Stimulated activated memory B cell treated with anti-CD40 and anti-IgM and Interleukin-4, amounts not matched to agents 10 μg/mL and 1 μg/mL and 100 μg/mL, for 72 hours (primary cell): ENCODE data around the gene DISP3.
"Not testable (repeated sequence)": the region's sequence is repeated elsewhere in the genome, so short reads cannot be mapped to it uniquely, and the experiment has no call there.

ENCODE experiments used
- ATAC-seq: fragments of 150-1000 bp; cut with Tn5 transposase; 2 replicates; pipeline ENCODE4 v1.10.0; 2021
- H3K27ac Mint-ChIP-seq: one replicate; pipeline ENCODE4 v1.8.0; 2022; ENCODE audit warnings: mild to moderate bottlenecking, mixed read lengths
- H3K27me3 Mint-ChIP-seq: one replicate; pipeline ENCODE4 v1.8.0; 2022; ENCODE audit warnings: mixed read lengths
- H3K36me3 Mint-ChIP-seq: one replicate; pipeline ENCODE4 v1.8.0; 2022; ENCODE audit warnings: mixed read lengths
- H3K4me1 Mint-ChIP-seq: one replicate; pipeline ENCODE4 v1.8.0; 2022; ENCODE audit warnings: mixed read lengths
- H3K4me3 Mint-ChIP-seq: one replicate; pipeline ENCODE4 v1.8.0; 2022; ENCODE audit warnings: mild to moderate bottlenecking, moderate library complexity, mixed read lengths
- H3K9me3 Mint-ChIP-seq: one replicate; pipeline ENCODE4 v1.8.0; 2022; ENCODE audit warnings: mixed read lengths

The DISP3 gene

DNA sequence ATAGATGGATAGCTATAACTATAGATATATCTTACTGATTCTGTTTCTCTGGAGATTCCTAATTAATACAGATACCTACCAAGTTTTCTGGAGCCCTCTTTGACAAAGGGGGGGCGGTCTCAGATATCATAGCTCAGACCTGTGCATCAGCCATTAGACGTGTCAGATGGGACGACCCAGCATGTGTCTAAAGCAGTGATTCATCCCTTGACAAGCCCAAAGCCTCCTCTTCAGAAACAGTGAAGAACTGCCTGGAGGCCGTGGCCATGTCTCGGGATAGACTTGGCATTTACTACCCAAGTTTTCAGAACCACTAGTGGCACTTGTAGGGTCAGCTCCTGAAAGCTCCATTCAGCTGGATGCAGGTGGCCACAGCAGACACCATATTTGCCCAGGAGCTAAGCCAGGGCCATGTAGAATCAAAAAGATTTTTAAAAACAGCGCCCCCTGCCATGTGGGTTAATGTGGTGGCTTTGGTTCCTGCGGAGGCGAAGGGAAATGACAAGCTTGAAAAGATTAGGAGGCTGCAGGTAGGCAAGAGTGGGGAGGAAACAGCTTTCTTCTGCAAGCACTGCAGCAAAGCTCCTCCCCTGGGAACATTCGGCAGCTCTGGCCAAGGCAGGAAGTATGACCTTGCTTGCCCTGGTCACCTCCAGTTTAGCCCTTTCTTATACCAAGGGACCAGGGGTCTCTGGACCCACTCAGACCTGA, 93.1 kb downstream of the DISP3 start:
- Mint-ChIP-seq H3K27me3 (peaks cover 71% of the 10 kb centered on the region), H3K4me3 (no peak overlapping the region), H3K27ac (no peak overlapping the region), H3K36me3 (no peaks in the 10 kb centered on the region), H3K4me1 (no peaks in the 10 kb centered on the region), H3K9me3 (no peaks in the 10 kb centered on the region)
- ATAC-seq, result no peak

DNA sequence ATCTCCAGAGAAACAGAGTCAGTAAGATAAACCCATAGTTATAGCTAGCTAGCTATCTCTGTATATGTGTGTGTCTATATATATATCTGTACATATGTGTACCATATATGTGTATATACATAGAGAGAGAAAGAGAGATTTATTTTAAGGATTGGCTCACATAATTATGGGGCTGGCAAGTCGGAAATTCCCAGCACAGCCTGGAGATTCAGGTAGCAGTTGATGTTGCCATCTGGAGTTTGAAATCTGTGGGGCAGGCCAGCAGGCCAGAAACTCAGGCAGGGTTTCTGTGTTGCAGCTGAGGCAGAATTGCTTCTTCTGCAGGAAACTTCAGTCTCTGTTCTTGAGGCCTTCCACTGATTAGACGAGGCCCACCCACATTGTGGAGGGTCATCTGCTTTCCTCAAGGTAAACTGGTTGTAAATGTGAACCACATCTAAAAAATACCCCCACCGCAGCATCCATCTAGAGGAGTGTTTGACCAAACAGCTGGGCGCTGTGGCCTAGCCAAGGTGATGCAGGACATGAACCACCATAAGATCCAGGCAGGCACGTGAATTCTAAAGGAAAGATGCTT, 94.2 kb downstream of the DISP3 start:
- Mint-ChIP-seq H3K4me3 (no peak overlapping the region), H3K27ac (no peak overlapping the region), H3K9me3 (no peaks in the 10 kb centered on the region), H3K27me3 (peaks cover 69% of the 10 kb centered on the region), H3K4me1 (no peaks in the 10 kb centered on the region), H3K36me3 (no peaks in the 10 kb centered on the region)
- no peak for ATAC-seq

DNA sequence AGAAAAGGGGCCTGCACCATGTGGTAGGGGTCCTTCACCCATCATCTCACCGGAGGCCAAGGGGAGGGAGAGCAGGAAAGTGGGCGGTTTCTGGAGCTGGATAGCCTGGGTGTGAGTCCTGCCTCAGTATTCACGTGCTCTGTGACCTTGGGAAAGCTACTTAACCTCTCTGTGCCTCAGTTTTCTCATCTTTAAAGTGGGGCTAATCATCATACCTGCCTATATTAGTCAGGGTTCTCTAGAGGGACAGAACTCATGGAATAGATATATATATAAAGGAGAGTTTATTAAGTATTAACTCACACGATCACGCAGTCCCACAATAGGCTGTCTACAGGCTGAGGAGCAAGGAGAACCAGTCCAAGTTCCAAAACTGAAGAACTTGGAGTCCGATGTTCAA, 96.6 kb downstream of the DISP3 start:
- ATAC-seq, result no peak
- H3K4me3 Mint-ChIP-seq, result no peak overlapping the region
- peaks cover 46% of the 10 kb centered on the region for H3K27me3 Mint-ChIP-seq
- H3K9me3 Mint-ChIP-seq, result no peaks in the 10 kb centered on the region
- H3K27ac Mint-ChIP-seq, result no peak overlapping the region
- no peaks in the 10 kb centered on the region for H3K36me3 Mint-ChIP-seq
- H3K4me1 Mint-ChIP-seq, result no peaks in the 10 kb centered on the region

DNA sequence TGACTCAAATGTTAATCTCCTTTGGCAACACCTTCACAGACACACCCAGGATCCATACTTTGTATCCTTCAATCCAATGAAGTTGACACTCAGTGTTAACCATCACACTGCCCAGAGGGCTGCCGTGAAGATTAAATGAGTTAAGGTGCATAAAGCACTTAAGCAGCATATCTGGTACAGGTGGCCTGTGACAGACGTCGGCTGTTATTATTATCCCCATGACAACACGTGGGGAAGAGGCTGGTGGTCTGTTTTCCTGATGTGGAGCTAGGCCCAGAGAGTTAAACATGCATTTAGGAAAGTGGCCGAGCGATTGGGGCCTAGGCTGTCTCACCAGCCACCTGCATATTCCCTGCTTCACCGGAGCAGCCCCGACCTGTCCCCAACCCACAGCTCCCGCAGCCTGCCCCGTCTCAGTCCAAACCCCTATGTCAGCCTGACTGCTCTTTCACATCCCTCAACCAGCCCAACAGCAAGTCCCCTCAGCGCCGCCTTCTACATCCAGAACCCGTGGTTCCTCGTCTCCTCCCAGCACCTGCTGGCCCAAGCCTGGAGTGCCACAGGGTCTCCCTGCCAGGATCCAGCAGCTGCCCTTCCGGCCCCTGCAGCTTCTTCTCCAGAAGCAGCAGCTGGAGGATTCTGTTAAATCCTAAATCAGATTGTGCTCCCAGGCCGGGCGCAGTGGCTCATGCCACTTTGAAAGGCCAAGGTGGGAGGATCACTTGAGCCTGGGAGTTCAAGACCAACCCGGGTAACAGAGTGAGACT, 97.3 kb downstream of the DISP3 start:
- no peak overlapping the region for H3K27ac Mint-ChIP-seq
- H3K4me1 Mint-ChIP-seq, result no peaks in the 10 kb centered on the region
- peaks cover 39% of the 10 kb centered on the region for H3K27me3 Mint-ChIP-seq
- H3K9me3 Mint-ChIP-seq, result no peaks in the 10 kb centered on the region
- no peaks in the 10 kb centered on the region for H3K36me3 Mint-ChIP-seq
- ATAC-seq, result no peak
- H3K4me3 Mint-ChIP-seq, result no peak overlapping the region

DNA sequence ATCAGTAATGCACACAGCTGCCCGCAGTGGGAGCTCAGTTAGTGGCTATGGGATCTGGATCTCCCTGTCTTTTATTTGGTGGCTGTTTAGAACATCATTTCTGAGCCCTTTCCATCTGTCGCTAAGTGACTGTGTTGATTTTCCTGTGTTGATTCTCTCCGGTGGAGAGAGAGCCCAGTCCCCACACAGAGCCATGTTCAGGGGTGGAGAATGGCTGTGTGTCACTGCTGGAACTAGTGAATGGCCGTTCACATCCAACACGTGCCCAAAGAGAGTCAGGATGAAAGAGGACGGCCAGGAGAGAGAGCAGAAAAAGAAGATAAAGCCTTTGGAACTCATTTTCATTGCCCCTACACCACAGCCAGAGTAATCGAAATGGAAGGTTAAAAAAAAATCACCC, 99.0 kb downstream of the DISP3 start:
- Mint-ChIP-seq H3K4me1 (no peaks in the 10 kb centered on the region), H3K4me3 (no peak overlapping the region), H3K27me3 (peaks cover 44% of the 10 kb centered on the region), H3K9me3 (no peaks in the 10 kb centered on the region), H3K36me3 (no peaks in the 10 kb centered on the region), H3K27ac (no peak overlapping the region)
- no peak for ATAC-seq

GRCh38 chr1:11579506-11579905, 100.6 kb downstream of the DISP3 start:
- peaks cover 51% of the 10 kb centered on the region for H3K27me3 Mint-ChIP-seq
- H3K4me3 Mint-ChIP-seq, result no peak overlapping the region
- H3K27ac Mint-ChIP-seq, result no peak overlapping the region
- no peaks in the 10 kb centered on the region for H3K4me1 Mint-ChIP-seq
- ATAC-seq, result no peak
- H3K36me3 Mint-ChIP-seq, result no peaks in the 10 kb centered on the region
- no peaks in the 10 kb centered on the region for H3K9me3 Mint-ChIP-seq

DNA sequence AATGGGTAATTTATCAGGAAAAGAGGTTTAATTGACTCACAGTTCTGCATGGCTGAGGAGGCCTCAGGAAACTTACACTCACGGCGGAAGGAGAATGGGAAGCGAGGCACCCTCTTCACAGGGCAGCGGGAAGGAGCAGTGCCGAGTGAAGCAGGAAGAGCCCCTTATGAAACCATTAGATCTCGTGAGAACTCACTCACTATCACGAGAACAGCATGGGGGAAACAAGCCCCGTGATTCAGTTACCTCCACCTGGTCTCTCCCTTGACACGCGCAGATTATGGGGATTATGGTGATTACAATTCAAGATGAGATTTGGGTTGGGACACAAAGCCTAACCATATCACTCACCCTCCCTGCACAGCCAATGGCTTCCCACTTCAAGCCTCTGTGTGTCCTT, 101.1 kb downstream of the DISP3 start:
- not testable (repeated sequence) for H3K4me3 Mint-ChIP-seq, H3K4me1 Mint-ChIP-seq, H3K36me3 Mint-ChIP-seq, H3K27ac Mint-ChIP-seq, H3K9me3 Mint-ChIP-seq, ATAC-seq
- H3K27me3 Mint-ChIP-seq, result peaks cover 51% of the 10 kb centered on the region

- no peaks in the 10 kb centered on the region for H3K36me3 Mint-ChIP-seq
- H3K27ac Mint-ChIP-seq, result no peak overlapping the region
- no peak overlapping the region for H3K4me3 Mint-ChIP-seq
- no peaks in the 10 kb centered on the region for H3K9me3 Mint-ChIP-seq
- peaks cover 49% of the 10 kb centered on the region for H3K27me3 Mint-ChIP-seq
- H3K4me1 Mint-ChIP-seq, result no peaks in the 10 kb centered on the region
- no peak for ATAC-seq
These were observed 102.6 kb downstream of the DISP3 start for GRCh38 chr1:11581445-11581991.

DNA sequence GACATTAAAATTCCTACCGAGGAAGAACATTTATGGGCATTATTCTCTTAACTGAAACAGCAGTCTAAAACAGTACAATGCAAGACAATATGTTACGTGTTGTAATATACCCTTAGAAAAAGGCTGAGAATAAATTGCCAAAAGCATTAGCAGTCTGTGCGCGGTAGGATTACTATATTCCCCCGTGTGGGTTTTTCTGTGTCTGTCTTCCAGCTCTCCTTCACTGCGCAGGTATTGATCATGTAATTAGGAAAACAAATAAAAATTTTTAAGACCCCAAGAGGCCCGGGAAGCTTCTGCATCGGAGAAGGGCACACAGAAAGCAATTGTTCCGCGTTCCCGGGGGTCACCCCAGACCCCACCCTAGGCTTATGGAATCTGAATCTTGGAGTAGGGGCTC, 106.4 kb downstream of the DISP3 start:
- Mint-ChIP-seq H3K36me3 (no peaks in the 10 kb centered on the region), H3K27me3 (peaks cover 55% of the 10 kb centered on the region), H3K27ac (no peak overlapping the region), H3K4me3 (no peak overlapping the region), H3K4me1 (no peaks in the 10 kb centered on the region), H3K9me3 (no peaks in the 10 kb centered on the region)
- ATAC-seq, result no peak
